GM12878 (cell line): ENCODE results near the gene BMPR1B.

Source experiments
- CHD2 ChIP-seq: IDR thresholded peaks from 2 replicates; pipeline ENCODE4 v1.6.1; 2011; ENCODE audit warnings: low read depth, low read length, improper control_type of control experiment, borderline replicate concordance
- CTCF ChIP-seq, 3 experiments: IDR thresholded peaks in 2 of 3; conservative IDR thresholded peaks in 1 of 3; 2 replicates each; pipeline ENCODE4 v1.5.1; 2011; ENCODE audit warnings: low read depth in 3 of 3, low read length in 3 of 3, mild to moderate bottlenecking in 3 of 3, control low read depth in 2 of 3, moderate library complexity in 2 of 3, inconsistent platforms in 1 of 3, mixed read lengths in 1 of 3; ENCODE audit not compliant: control insufficient read depth in 2 of 3, insufficient read depth in 1 of 3; ENCODE audit errors: extremely low read depth in 1 of 3
- EP300 ChIP-seq, 2 experiments: fragments of 150-350 bp in 1 of 2; IDR thresholded peaks; 2 replicates each; pipeline ENCODE4 v1.6.1; 2011 to 2012; ENCODE audit warnings: low read depth in 2 of 2, low read length in 2 of 2, borderline replicate concordance in 1 of 2, improper control_type of control experiment in 1 of 2, inconsistent platforms in 1 of 2; ENCODE audit not compliant: control insufficient read depth in 1 of 2
- EZH2 ChIP-seq: IDR thresholded peaks from 2 replicates; pipeline ENCODE4 v1.6.1; 2012; ENCODE audit warnings: low read depth, mild to moderate bottlenecking, control low read depth, inconsistent platforms, low read length, borderline replicate concordance; ENCODE audit not compliant: control insufficient read depth
- SUPT20H ChIP-seq: IDR thresholded peaks from 2 replicates; pipeline ENCODE4 v1.6.1; 2011; ENCODE audit warnings: low read depth, mild to moderate bottlenecking, low read length, moderate library complexity, borderline replicate concordance; ENCODE audit not compliant: control insufficient read depth

- TF ChIP-seq EP300 (IDR thresholded peaks at IDR 0.05; ENCODE audit: borderline replicate concordance in 1 of 2, control insufficient read depth in 1 of 2, low read depth in 2 of 2, low read length in 2 of 2) (no peak), CTCF (IDR thresholded peaks at IDR 0.05 in 2 of 3, conservative IDR thresholded peaks at IDR 0.05 in 1 of 3; ENCODE audit: control insufficient read depth in 2 of 3, extremely low read depth in 1 of 3, insufficient read depth in 1 of 3, low read depth in 3 of 3, low read length in 3 of 3) (no peak), CHD2 (no peak), SUPT20H (no peak), EZH2 (no peak)
These were observed 169.9 kb downstream of the BMPR1B start for GRCh38 chr4:94927696-94928095.
